ENCODE results near the gene NCAM1.

DNA sequence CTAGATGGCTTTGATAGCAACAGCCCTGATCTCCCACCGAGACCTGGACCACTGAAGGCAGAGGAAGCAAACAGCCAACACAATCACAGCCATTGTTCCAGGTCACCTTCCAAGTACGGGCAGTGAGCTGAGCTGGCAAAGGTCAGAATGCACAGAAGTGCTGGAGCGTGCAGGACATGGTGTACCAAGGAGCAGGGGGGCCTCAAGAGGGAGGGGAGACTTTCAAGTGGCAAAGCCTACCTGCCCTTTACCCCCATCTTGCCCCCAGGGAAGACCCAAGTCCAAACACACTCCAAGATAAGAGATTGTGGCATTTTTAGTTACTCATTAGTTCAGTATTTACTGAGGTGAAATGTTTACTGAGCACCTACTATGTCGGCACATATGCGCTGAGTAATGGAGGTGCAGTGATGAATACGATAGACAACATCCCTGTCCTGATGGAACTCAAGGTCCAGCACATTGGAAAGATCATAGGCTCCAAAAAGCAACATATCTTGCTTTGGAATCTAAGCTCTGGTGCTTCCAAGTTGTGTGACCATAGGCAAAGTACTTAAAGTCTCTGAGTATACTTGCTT, 327.2 kb downstream of the NCAM1 start:
- TF ChIP-seq, protein P1, sequence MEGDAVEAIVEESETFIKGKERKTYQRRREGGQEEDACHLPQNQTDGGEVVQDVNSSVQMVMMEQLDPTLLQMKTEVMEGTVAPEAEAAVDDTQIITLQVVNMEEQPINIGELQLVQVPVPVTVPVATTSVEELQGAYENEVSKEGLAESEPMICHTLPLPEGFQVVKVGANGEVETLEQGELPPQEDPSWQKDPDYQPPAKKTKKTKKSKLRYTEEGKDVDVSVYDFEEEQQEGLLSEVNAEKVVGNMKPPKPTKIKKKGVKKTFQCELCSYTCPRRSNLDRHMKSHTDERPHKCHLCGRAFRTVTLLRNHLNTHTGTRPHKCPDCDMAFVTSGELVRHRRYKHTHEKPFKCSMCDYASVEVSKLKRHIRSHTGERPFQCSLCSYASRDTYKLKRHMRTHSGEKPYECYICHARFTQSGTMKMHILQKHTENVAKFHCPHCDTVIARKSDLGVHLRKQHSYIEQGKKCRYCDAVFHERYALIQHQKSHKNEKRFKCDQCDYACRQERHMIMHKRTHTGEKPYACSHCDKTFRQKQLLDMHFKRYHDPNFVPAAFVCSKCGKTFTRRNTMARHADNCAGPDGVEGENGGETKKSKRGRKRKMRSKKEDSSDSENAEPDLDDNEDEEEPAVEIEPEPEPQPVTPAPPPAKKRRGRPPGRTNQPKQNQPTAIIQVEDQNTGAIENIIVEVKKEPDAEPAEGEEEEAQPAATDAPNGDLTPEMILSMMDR (IDR thresholded peaks at IDR 0.05) = no peak
- TF ChIP-seq POLR2A (IDR thresholded peaks at IDR 0.05) = no peak
